ENCODE measurements around the gene ANKRD36.
A peak's percentile ranks its signal among the peaks of the same experiment; 100 is the strongest.
"Not testable (repeated sequence)": the region's sequence is repeated elsewhere in the genome, so short reads cannot be mapped to it uniquely, and the experiment has no call there.

Gene ANKRD36

DNA sequence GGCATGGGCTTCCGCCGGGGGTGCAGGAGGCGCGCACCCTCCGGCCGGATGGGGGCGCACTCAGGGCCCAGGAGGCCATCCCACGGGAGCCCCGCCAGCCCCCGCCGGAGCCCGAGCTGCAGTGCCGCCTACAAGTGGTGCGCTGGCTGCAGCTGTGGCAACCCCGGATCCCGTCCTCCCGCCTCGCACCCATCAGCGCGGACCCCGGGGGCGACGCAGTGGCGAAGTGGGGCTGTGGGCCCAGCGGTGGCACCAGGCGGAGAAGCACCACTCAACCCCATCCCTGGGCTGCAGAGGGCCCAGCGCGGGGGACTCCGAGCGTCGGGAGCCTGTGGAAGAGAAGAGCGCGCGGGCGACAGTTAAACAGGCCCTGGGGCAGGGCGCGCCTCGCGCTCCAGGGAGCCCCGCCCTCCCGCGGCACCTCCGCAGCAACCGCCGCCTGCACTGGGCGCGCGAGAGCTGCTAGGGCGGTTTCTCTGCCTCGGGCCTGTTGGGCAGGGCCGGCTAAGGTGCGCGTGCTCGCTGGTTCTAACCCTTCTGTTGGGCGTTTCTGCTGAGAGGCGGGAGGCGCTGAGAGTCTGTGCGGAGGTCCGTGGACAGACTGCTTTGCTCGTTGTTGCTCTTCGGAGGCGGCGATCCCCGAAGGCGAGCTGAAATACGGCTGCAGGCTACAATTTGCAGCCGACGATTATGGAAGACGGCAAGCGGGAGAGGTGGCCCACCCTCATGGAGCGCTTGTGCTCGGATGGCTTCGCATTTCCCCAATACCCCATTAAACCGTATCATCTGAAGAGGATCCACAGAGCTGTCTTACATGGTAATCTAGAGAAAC, at the start of gene ANKRD36:
TSS of gene ANKRD36 (plus strand) at position 104 of the 832 bp plus-strand sequence. CDS start at position 691, 587 bp downstream.
- not testable (repeated sequence) for H3K27me3 ChIP-seq (ENCODE audit: control insufficient read depth, insufficient read depth, low read length); H3K27ac ChIP-seq (ENCODE audit: low read length); H3K36me3 ChIP-seq (ENCODE audit: control insufficient read depth, low read depth, low read length); H3K4me1 ChIP-seq (ENCODE audit: control insufficient read depth, low read depth, low read length); H3K9me3 ChIP-seq (ENCODE audit: control insufficient read depth, low read depth, low read length)
- Histone ChIP-seq H3K4me3 (ENCODE audit: low read length) (peak within 1 kb of the TSS; percentile 67), H3K9ac (ENCODE audit: low read length) (peak within 1 kb of the TSS; percentile 63)

- not testable (repeated sequence) for H3K4me3 ChIP-seq (ENCODE audit: low read length); H3K36me3 ChIP-seq (ENCODE audit: control insufficient read depth, low read depth, low read length); H3K9ac ChIP-seq (ENCODE audit: low read length); H3K9me3 ChIP-seq (ENCODE audit: control insufficient read depth, low read depth, low read length); H3K27ac ChIP-seq (ENCODE audit: low read length); H3K4me1 ChIP-seq (ENCODE audit: control insufficient read depth, low read depth, low read length); H3K27me3 ChIP-seq (ENCODE audit: control insufficient read depth, insufficient read depth, low read length)
These were observed 46.9 kb upstream of the ANKRD36 start for GRCh38 chr2:97066030-97066429.

- no peak overlapping the region for H3K9ac ChIP-seq (ENCODE audit: low read length)
These were observed 45.5 kb upstream of the ANKRD36 start for GRCh38 chr2:97067279-97068004.

GRCh38 chr2:97068074-97068473, 44.9 kb upstream of the ANKRD36 start:
- no peaks in the 10 kb centered on the region for H3K4me1 ChIP-seq (ENCODE audit: control insufficient read depth, low read depth, low read length)

More at GRCh38 chr2:97067279-97068004, 45.5 kb upstream of the ANKRD36 start:
- no peak overlapping the region for H3K27ac ChIP-seq (ENCODE audit: low read length)
- H3K27me3 ChIP-seq (ENCODE audit: control insufficient read depth, insufficient read depth, low read length), result no peaks in the 10 kb centered on the region
- no peaks in the 10 kb centered on the region for H3K4me1 ChIP-seq (ENCODE audit: control insufficient read depth, low read depth, low read length)
- H3K4me3 ChIP-seq (ENCODE audit: low read length), result no peak overlapping the region
- no peaks in the 10 kb centered on the region for H3K36me3 ChIP-seq (ENCODE audit: control insufficient read depth, low read depth, low read length)
- no peaks in the 10 kb centered on the region for H3K9me3 ChIP-seq (ENCODE audit: control insufficient read depth, low read depth, low read length)

DNA sequence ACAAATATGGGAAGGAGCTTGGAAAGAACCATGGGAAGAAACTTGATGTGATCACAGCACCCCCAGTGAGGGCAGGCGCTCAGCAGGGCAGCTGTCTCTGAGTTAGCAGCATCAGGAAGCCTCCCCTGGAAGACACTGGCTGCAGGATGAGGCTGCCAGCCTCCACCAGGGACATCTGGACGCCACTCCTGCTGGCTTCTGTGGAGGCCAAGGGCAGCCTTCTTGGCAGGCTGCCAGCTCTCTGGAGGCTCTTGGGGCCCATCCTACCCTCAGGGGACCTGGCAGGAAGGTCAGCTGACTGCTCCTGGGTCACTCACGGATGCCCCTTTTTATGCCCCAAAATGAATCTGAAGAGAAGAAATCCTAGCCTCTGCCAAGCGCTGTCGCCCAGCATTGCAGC, 44.2 kb upstream of the ANKRD36 start:
- H3K27ac ChIP-seq (ENCODE audit: low read length); H3K4me1 ChIP-seq (ENCODE audit: control insufficient read depth, low read depth, low read length); H3K27me3 ChIP-seq (ENCODE audit: control insufficient read depth, insufficient read depth, low read length); H3K36me3 ChIP-seq (ENCODE audit: control insufficient read depth, low read depth, low read length); H3K4me3 ChIP-seq (ENCODE audit: low read length); H3K9me3 ChIP-seq (ENCODE audit: control insufficient read depth, low read depth, low read length); H3K9ac ChIP-seq (ENCODE audit: low read length): not testable (repeated sequence)

More at GRCh38 chr2:97068074-97068473, 44.9 kb upstream of the ANKRD36 start:
- H3K36me3 ChIP-seq (ENCODE audit: control insufficient read depth, low read depth, low read length), result no peaks in the 10 kb centered on the region
- H3K9me3 ChIP-seq (ENCODE audit: control insufficient read depth, low read depth, low read length), result no peaks in the 10 kb centered on the region
- no peaks in the 10 kb centered on the region for H3K27me3 ChIP-seq (ENCODE audit: control insufficient read depth, insufficient read depth, low read length)
- H3K27ac ChIP-seq (ENCODE audit: low read length), result no peak overlapping the region
- H3K9ac ChIP-seq (ENCODE audit: low read length), result no peak overlapping the region
- no peak overlapping the region for H3K4me3 ChIP-seq (ENCODE audit: low read length)

DNA sequence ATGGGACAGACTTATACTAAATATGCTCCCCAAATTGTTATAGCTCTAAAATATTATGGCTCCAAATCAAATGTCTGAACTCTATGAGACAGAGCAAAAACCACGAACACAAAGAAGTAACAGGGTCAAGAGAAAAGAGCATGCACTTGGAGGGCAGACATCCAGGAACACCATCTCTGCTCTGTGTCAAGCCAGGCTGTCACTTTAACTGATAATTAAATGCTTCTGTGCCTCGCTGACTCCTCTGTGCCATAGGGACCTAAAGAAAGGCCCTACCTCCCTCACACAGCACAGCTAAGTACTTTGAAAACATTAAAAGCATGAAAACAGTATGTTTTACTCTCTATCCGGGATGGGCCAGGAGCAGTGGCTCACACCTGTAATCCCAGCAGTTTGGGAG, 42.0 kb upstream of the ANKRD36 start:
- not testable (repeated sequence) for H3K36me3 ChIP-seq (ENCODE audit: control insufficient read depth, low read depth, low read length); H3K9me3 ChIP-seq (ENCODE audit: control insufficient read depth, low read depth, low read length); H3K4me3 ChIP-seq (ENCODE audit: low read length); H3K4me1 ChIP-seq (ENCODE audit: control insufficient read depth, low read depth, low read length); H3K27me3 ChIP-seq (ENCODE audit: control insufficient read depth, insufficient read depth, low read length); H3K9ac ChIP-seq (ENCODE audit: low read length); H3K27ac ChIP-seq (ENCODE audit: low read length)

DNA sequence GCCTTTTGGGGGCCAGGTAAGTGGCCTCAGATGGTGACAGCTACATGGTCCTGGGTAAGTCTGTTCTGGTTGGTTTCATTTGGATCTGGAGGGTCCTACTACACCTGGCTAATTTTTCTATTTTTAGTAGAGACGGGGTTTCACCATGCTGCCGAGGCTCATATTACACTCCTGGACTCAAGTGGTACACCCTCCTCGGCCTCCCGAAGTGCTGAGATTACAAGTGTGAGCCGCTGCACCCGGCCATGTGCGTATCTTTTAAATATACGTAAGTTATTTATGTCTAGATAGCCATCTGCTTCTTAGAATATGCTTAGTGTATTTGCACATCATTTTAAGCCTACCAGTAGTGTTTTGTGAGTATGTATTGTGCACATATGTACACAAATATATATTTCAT, 35.7 kb upstream of the ANKRD36 start:
- not testable (repeated sequence) for H3K27me3 ChIP-seq (ENCODE audit: control insufficient read depth, insufficient read depth, low read length); H3K4me1 ChIP-seq (ENCODE audit: control insufficient read depth, low read depth, low read length); H3K9ac ChIP-seq (ENCODE audit: low read length); H3K4me3 ChIP-seq (ENCODE audit: low read length); H3K27ac ChIP-seq (ENCODE audit: low read length); H3K9me3 ChIP-seq (ENCODE audit: control insufficient read depth, low read depth, low read length); H3K36me3 ChIP-seq (ENCODE audit: control insufficient read depth, low read depth, low read length)

DNA sequence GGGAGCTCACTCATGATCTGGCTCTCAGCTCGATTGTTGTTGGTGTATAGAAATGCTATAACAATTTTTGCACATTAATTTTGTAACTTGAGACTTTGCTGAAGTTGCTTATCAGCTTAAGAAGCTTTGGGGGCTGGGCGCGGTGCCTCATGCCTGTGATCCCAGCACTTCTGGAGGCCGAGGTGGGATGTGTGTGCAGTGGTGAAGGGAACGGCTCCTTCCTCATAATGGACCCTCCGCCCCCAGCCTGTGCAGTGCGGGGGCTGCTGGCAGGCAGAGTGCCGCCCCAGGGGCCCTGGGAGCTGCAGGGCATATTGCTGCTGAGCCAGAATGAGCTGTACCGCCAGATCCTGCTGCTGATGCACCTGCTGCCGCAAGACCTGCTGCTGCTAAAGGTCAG, 32.1 kb upstream of the ANKRD36 start:
- H3K9ac ChIP-seq (ENCODE audit: low read length); H3K36me3 ChIP-seq (ENCODE audit: control insufficient read depth, low read depth, low read length); H3K4me1 ChIP-seq (ENCODE audit: control insufficient read depth, low read depth, low read length); H3K27me3 ChIP-seq (ENCODE audit: control insufficient read depth, insufficient read depth, low read length); H3K4me3 ChIP-seq (ENCODE audit: low read length); H3K9me3 ChIP-seq (ENCODE audit: control insufficient read depth, low read depth, low read length); H3K27ac ChIP-seq (ENCODE audit: low read length): not testable (repeated sequence)

DNA sequence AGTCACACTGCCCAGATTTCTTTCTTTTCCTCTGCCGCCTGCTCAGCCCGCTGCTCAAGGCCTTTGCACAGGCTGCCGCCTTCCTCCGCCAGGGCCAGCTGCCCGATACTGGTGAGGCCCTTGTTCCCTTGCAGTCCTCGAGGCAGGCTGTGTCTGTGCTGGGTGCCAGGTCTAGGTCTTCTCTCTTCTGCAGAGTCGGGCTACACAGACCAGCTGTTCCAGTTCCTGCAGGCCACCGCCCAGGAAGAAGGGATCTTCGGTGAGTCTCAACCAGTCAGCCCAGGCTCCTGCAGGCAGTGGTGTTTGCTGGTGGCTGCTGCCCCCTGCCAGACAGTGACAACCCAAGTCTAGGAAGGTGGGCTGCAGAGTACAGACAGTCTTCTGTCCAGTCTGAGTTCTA, 30.7 kb upstream of the ANKRD36 start:
- not testable (repeated sequence) for H3K9me3 ChIP-seq (ENCODE audit: control insufficient read depth, low read depth, low read length); H3K4me3 ChIP-seq (ENCODE audit: low read length); H3K9ac ChIP-seq (ENCODE audit: low read length); H3K4me1 ChIP-seq (ENCODE audit: control insufficient read depth, low read depth, low read length); H3K27ac ChIP-seq (ENCODE audit: low read length); H3K27me3 ChIP-seq (ENCODE audit: control insufficient read depth, insufficient read depth, low read length); H3K36me3 ChIP-seq (ENCODE audit: control insufficient read depth, low read depth, low read length)

DNA sequence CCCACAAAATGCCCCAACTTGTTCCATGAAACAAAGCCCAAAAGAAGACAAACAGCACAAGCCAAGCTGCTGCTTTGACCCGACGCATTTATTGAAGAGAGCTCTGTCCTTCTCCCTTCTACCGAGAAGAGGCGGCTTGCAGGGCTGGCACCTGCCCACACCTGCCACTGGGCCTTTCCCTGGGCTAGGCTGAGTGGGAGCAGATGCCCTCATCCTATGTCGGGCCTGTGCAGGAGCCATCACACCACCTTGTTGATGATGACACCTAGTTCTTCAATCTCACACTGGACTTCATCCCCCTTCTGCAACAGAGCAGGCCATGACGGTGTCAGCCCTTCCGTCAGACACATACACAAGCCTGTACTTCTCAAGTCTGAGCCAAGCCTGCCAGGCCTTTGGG, 29.4 kb upstream of the ANKRD36 start:
- H3K27ac ChIP-seq (ENCODE audit: low read length); H3K27me3 ChIP-seq (ENCODE audit: control insufficient read depth, insufficient read depth, low read length); H3K9ac ChIP-seq (ENCODE audit: low read length); H3K4me3 ChIP-seq (ENCODE audit: low read length); H3K4me1 ChIP-seq (ENCODE audit: control insufficient read depth, low read depth, low read length); H3K9me3 ChIP-seq (ENCODE audit: control insufficient read depth, low read depth, low read length); H3K36me3 ChIP-seq (ENCODE audit: control insufficient read depth, low read depth, low read length): not testable (repeated sequence)

- H3K27ac ChIP-seq (ENCODE audit: low read length); H3K9ac ChIP-seq (ENCODE audit: low read length); H3K4me3 ChIP-seq (ENCODE audit: low read length); H3K9me3 ChIP-seq (ENCODE audit: control insufficient read depth, low read depth, low read length); H3K4me1 ChIP-seq (ENCODE audit: control insufficient read depth, low read depth, low read length); H3K27me3 ChIP-seq (ENCODE audit: control insufficient read depth, insufficient read depth, low read length); H3K36me3 ChIP-seq (ENCODE audit: control insufficient read depth, low read depth, low read length): not testable (repeated sequence)
These were observed 27.9 kb upstream of the ANKRD36 start for GRCh38 chr2:97085093-97085492.

DNA sequence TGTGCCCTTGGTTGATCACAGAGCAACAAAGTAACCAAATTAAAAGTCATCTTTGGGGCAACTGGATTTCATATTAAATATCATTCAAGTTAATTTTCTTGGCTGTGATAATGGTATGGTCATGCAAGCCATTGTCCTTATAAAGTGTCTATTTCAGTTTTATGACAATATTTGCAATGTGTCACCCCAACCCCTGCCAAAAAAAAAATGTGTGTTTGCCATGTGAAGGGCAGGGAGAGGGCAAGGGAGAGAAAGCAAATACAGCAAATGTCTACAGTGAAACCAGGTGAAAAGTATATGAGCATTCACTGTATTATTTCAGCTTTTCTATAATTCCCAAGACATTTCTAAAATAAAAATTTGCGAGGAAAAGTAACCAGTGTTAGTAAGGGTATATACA, 24.2 kb upstream of the ANKRD36 start:
- not testable (repeated sequence) for H3K4me3 ChIP-seq (ENCODE audit: low read length); H3K9me3 ChIP-seq (ENCODE audit: control insufficient read depth, low read depth, low read length)

More for the DNA sequence above, 24.2 kb upstream of the ANKRD36 start:
- H3K36me3 ChIP-seq (ENCODE audit: control insufficient read depth, low read depth, low read length); H3K4me1 ChIP-seq (ENCODE audit: control insufficient read depth, low read depth, low read length); H3K27me3 ChIP-seq (ENCODE audit: control insufficient read depth, insufficient read depth, low read length); H3K9ac ChIP-seq (ENCODE audit: low read length); H3K27ac ChIP-seq (ENCODE audit: low read length): not testable (repeated sequence)
